Heart right ventricle (tissue), 16 donors: Measurements from ENCODE around the gene SLC2A6. TPM values are rescaled to one million over a fixed set of nuclear protein-coding genes. Genes with fewer than 3 reads are reported as not detected.

Source experiments
- ATAC-seq, 8 donors: fragments of 200-7000 bp; cut with Tn5 transposase; one replicate each; pipeline ENCODE4 v1.9.1; 2020; ENCODE audit warnings: mild to moderate bottlenecking in 8 of 8, moderate library complexity in 8 of 8, moderate number of reproducible peaks in 1 of 8
- DNase-seq, 2 donors: peaks; one replicate each; pipeline ENCODE4 v3.0.0-alpha.2; 2020
- H3K27ac ChIP-seq, 10 donors: fragments of 200-600 bp; sonication (generic) in 2 of 10; one replicate each; pipeline versions ENCODE4 v1.5.0 to v1.8.0; 2020 to 2022; ENCODE audit warnings: mild to moderate bottlenecking in 3 of 10
- H3K27me3 ChIP-seq, 7 donors: fragments of 200-600 bp; one replicate each; pipeline ENCODE4 v1.8.0; 2021 to 2022; ENCODE audit warnings: mild to moderate bottlenecking in 2 of 7
- H3K36me3 ChIP-seq, 9 donors: fragments of 200-600 bp; sonication (generic) in 1 of 9; one replicate each; pipeline versions ENCODE4 v1.5.0 to v1.8.0; 2020 to 2022; ENCODE audit warnings: mild to moderate bottlenecking in 2 of 9
- H3K4me1 ChIP-seq, 9 donors: fragments of 200-600 bp; sonication (generic) in 1 of 9; one replicate each; pipeline versions ENCODE4 v1.5.0 to v1.8.0; 2020 to 2022; ENCODE audit warnings: mild to moderate bottlenecking in 4 of 9
- H3K4me3 ChIP-seq, 10 donors: fragments of 200-600 bp; sonication (generic) in 2 of 10; one replicate each; pipeline versions ENCODE4 v1.5.0 to v1.8.0; 2020 to 2022; ENCODE audit warnings: mild to moderate bottlenecking in 7 of 10, moderate library complexity in 2 of 10
- H3K9me3 ChIP-seq, 11 donors: fragments of 200-600 bp in 10 of 11; sonication (generic) in 2 of 11; one replicate each; pipeline versions ENCODE4 v1.5.0 to v1.8.0; 2013 to 2022; ENCODE audit warnings: mild to moderate bottlenecking in 2 of 11, control low read depth in 1 of 11, moderate library complexity in 1 of 11
- CTCF ChIP-seq, 9 donors: fragments of 200-600 bp; sonication (generic) in 2 of 9; IDR thresholded peaks; one replicate each; pipeline versions ENCODE4 v1.5.0 to v1.8.0; 2021 to 2022; ENCODE audit warnings: antibody characterized with exemption in 9 of 9, mild to moderate bottlenecking in 5 of 9, moderate library complexity in 1 of 9
- WGBS, 2 donors: extraction: QIAGEN DNeasy Blood & Tissue Kit; methylation state at CpG; one replicate each; pipeline ENCODE4 v1.1.7; 2013; ENCODE audit warnings: inconsistent platforms in 1 of 2; 5-methylcytosine and 5-hydroxymethylcytosine counted together
- intact Hi-C, 10 donors: fragments of 100-400 bp; cut with DNase I; formaldehyde crosslinking; loops; one replicate each; pipeline versions ENCODE4 v1.11.1 to v1.14.2; 2022
- polyA plus RNA-seq, 2 donors: library from polyadenylated mRNA; stranded (reverse); fragments of 200-250 nt; gene quantifications; one replicate each; pipeline ENCODE4 v1.2.3, GENCODE V29; 2013
- total RNA-seq, 10 donors: library from RNA; stranded (reverse); fragmentation: NEBNext Ultra II Directional in 3 of 10; extraction: Animal tissue kit (Norgen Biotek cat#: 25700) in 3 of 10; gene quantifications; one replicate each; pipeline versions ENCODE4 v1.2.1 to v1.2.4, GENCODE V29; 2021 to 2023
- donor health status: Arrhythmogenic right ventricular cardiomyopathy.
- donor health status: ischemic (EF 13 %, LVEDD 7.1; RV severe dilation, severe dysfunction).
- donor health status: healthy with polysubstance abuse.
- donor health status: DM: no; HTN: yes; CAD: no.
- donor health status: DM: no; HTN: no; CAD: no.
- donor health status: ischemic (EF 25% LVEDD 6.9; RV normal size, moderate dysfunction).
- donor health status: ischemic (EF 25% LVEDD 5.7; RV mildly dilated, moderate dysfunction).
- donor health status: healthy.
- donor health status: DM: yes; HTN: yes; CAD: no.
- donor health status: Ischemic cardiomyopathy.
- donor health status: ischemic (EF 35%, LVEDD 5.7; RV mildly dilated, moderate dysfunction).
- donor health status: nonischemic (EF 11% LVEDD 7.7; RV severe dilation, severe dysfunction).
- donor health status: DM: yes; HTN: yes; CAD: no.
- donor health status: PGD.
- donor health status: ischemic (EF 29% LVEDD 5.4; RV normal size, mild dysfunction).
- donor health status: nonischemic (EF 23%, LVEDD 6.1; RV moderate dilation, normal function).

SLC2A6 gene
- total and polyA plus RNA-seq, 12 donors, result 1.3 to 7.0 (median 2.5) TPM

GRCh38 chr9:133440874-133441273, 38.0 kb downstream of the SLC2A6 start:
- 87 to 93% methylated on average over 12 of the region's 12 CpGs for WGBS, 2 donors
- intact Hi-C loops, result no loop called here
- ATAC-seq (no peak), DNase-seq (no peak)
- H3K9me3 ChIP-seq, result no peaks in the 10 kb centered on the region
- H3K36me3 ChIP-seq, result no peaks in the 10 kb centered on the region
- H3K4me1 ChIP-seq, result no peaks in the 10 kb centered on the region
- no peak for TF ChIP-seq CTCF (IDR thresholded peaks at IDR 0.05)
- no peak overlapping the region for H3K27ac ChIP-seq
- no peaks in the 10 kb centered on the region for H3K27me3 ChIP-seq
- H3K4me3 ChIP-seq, result no peak overlapping the region

- Histone ChIP-seq H3K27ac (no peak overlapping the region), H3K9me3 (no peaks in the 10 kb centered on the region), H3K36me3 (no peaks in the 10 kb centered on the region), H3K4me1 (no peaks in the 10 kb centered on the region), H3K27me3 (no peaks in the 10 kb centered on the region), H3K4me3 (no peak overlapping the region)
- intact Hi-C loops, result no loop called here
- WGBS, 2 donors, result 67 to 84% methylated on average over 4 of the region's 4 CpGs
- no peak for TF ChIP-seq CTCF (IDR thresholded peaks at IDR 0.05)
- no peak for ATAC-seq
- no peak for DNase-seq
Observed at GRCh38 chr9:133439337-133439736, 39.6 kb downstream of the SLC2A6 start.

GRCh38 chr9:133437753-133438531, 41.0 kb downstream of the SLC2A6 start:
- TF ChIP-seq CTCF (IDR thresholded peaks at IDR 0.05), result no peak
- DNase-seq (no peak), ATAC-seq (no peak)
- Histone ChIP-seq H3K36me3 (no peaks in the 10 kb centered on the region), H3K9me3 (no peaks in the 10 kb centered on the region), H3K27me3 (no peaks in the 10 kb centered on the region), H3K4me1 (no peaks in the 10 kb centered on the region), H3K4me3 (no peak overlapping the region), H3K27ac (no peak overlapping the region)
- intact Hi-C loops, result no loop called here
- WGBS, 2 donors, result 93 to 95% methylated on average over 20 of the region's 20 CpGs

- Histone ChIP-seq H3K4me1 (no peaks in the 10 kb centered on the region), H3K27ac (no peak overlapping the region), H3K27me3 (no peaks in the 10 kb centered on the region), H3K36me3 (no peaks in the 10 kb centered on the region), H3K9me3 (no peaks in the 10 kb centered on the region), H3K4me3 (no peak overlapping the region)
- 80 to 81% methylated on average over 16 of the region's 16 CpGs for WGBS, 2 donors
- no peak for ATAC-seq
- no peak for TF ChIP-seq CTCF (IDR thresholded peaks at IDR 0.05)
- DNase-seq, result no peak
- intact Hi-C loops, result no loop called here
Observed at GRCh38 chr9:133436681-133437080, 42.2 kb downstream of the SLC2A6 start.
